ENCODE measurements around the gene ACACA.
A peak's percentile ranks its signal among the peaks of the same experiment; 100 is the strongest.
"Not testable (repeated sequence)": the region's sequence is repeated elsewhere in the genome, so short reads cannot be mapped to it uniquely, and the experiment has no call there.

ACACA gene

DNA sequence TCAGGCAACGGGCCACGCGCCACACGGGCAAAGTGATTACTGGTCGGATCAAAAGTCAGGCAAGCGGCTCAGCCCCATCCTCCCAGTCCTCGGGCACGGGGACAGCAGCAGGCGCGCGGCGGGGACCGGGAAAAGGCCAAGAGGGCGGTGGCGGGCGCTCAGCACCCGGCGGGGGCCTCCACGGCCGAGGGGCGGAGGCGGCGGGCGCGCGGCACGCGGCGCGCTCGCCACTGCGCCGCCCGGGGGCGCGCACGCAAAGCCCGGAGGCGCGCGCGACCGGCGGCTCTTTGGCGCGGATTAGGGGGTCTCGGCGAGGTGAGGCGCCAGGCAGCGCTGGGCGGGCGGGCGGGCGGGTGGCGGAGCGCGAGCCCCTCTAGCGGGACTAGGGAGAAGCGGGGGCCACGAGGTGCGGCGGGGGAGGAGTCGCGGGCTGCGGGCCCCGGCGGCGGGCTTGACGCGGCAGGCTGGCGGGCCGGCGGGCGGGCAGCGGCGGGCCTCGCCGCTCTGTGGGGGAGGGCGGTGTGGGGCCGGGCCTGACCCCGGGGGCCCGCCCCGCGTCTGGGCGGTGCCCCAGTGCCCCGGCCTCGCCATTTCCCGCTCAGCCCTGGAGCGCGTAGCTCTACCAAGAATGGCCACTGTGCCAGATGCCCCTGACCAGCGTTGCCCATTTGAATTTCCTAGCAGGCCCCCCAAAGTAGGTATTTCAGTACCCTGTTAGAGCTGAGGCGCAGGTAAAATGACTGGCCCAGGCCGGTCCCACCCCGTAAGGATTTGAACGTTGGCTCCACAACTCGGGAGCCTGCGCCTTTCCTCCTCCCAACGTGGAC is at the start of gene ACACA, which contains the start of gene TADA2A:
TSS of gene ACACA (minus strand) at position 202 of the 827 bp plus-strand sequence. CDS start 537 bp downstream, outside the sequence.
TSS of gene TADA2A (plus strand) at position 252 of the 827 bp plus-strand sequence. CDS start 4,480 bp downstream, outside the sequence.
- peak; percentile 78 for DNase-seq (ENCODE audit: low read depth)

DNA sequence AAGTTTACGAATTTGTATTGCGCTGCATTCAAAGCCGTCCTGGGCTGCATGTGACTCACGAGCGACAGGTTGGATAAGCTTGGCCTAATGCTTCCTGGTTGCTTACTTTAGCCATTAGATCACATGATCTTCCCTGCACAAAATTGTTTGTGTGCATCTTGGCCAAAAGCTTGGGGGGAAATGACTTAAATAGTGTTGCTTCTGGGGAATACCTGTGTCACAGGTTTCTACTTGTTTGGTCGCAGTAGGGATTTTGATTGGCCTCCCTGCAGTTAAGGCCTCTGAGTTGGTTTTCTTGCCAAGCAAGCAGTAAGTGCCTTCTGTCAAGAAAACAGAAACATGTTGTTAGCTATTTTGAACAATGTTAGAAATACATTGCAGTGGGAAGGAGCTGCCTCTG is 43.5 kb upstream of the ACACA start:
- no peak for DNase-seq (ENCODE audit: low read depth)

GRCh38 chr17:37447641-37448040 is 41.0 kb upstream of the ACACA start:
- no peak for DNase-seq (ENCODE audit: low read depth)

DNA sequence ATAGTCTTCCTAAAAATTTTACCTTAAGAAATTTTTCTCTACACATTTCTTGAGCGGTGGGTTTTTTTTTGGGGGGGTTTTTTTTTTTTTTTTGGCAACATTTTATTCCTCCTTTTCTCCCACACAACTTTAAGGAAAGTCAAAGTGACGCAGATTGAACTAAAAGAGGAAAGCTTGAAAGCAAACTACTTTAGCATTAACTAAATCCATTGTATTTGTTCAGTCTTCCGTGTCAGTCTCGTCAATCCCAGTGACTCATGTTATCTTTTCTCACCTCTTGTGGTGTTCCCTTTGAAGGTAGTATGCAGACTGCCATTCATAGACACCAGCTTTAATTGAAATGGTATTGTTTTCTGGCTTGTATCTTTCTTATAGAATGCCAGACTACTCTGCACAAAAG is 39.4 kb upstream of the ACACA start:
- no peak for DNase-seq (ENCODE audit: low read depth)

- DNase-seq (ENCODE audit: low read depth), result not testable (repeated sequence)
Observed at GRCh38 chr17:37441369-37442014, 34.9 kb upstream of the ACACA start.

DNA sequence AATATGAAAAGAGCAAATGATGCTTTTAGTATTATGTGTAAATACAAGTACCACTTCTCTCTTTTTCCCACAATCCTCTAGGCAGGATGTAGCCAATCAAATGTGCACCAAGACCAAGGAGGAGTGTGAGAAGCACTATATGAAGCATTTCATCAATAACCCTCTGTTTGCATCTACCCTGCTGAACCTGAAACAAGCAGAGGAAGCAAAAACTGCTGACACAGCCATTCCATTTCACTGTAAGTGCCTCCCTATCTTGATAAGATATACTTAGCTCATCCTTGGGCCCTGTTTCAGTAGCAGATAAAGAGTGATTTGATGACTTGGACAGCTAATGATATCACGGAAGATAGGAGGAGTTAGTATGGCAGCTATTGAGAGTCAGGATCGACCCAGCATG is 33.8 kb upstream of the ACACA start:
- DNase-seq (ENCODE audit: low read depth), result no peak

DNA sequence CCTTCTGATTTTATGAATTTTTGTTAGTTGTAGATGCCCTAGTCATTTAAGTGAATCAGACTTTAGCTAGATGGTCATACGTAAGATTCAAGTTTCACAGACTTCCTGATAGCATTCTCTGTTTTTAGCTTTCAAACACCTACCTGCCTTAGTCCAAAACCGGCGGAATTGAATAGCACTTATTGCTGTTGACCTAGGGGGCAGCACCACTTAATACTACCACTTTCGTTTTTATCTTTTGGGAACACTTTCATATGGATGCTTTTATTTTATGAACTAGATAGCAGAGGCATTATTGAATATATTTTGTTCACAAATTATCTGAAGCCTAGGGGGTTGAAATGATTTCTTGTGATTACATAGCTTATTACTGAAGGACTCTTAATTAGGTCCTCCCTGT is 31.5 kb upstream of the ACACA start:
- DNase-seq (ENCODE audit: low read depth), result no peak

DNA sequence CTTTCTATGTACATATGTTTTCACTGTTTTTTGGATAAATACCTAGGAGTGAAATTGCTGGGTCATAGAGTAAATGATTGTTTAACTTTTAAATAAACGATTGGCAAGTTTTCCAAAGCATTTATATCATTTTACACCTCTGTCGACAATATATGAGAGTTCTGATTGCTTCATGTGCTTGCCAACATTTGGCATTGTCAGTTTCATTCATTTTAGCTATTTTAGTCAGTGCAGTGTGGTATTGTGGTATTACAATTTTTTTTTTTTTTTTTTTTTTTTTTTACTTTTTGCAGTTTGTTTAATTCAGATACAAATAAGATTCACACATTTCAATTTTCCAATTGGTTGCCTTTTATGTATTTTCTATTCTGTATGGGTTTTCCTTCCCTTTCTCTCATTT is 26.0 kb upstream of the ACACA start:
- no peak for DNase-seq (ENCODE audit: low read depth)

DNA sequence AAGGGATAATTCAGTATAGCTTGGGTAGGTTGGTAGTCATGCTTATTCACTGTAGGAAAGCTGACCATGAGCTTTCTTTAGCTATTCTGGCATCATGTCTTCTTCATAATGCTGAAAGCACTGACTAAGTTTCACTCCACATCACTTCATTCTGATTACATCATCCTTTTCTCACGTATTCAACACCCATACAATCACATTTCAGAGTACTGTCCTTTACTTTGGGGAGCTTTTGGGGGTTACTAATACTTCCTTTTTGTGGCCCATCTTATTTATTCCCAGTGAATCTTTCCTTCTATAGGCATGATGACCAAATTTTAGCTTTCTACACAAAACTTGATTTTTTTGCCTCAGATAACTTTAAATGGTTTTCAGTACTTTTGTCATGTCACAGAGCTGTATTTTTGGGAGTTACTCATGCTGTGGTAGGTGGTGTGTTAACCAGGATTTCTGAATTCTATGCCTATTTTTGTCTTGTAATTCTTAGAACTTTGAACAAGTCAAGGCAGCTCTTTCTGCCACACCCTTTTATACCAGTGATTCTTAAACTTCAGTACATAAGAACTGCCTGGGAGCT is 23.5 kb upstream of the ACACA start:
- peak; percentile 21 for DNase-seq (ENCODE audit: low read depth)

DNA sequence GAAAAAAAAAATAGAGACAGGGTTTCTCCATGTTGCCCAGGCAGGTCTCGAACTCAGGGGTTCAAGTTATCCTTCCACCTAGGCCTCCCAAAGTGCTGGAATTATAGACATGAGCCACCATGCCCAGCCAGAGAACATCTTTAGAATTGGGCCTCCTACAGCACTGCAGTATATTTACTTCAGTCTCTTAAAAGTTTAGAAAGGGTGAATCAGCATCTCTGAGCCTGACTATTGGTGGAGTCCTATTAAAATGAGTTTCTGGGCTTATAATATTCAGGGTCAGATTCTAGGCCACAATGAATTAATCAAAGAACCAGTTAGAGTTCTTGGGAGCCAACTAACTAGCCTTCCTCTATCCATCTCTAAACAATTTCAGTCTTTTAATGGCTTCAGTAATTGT is 22.8 kb upstream of the ACACA start:
- no peak for DNase-seq (ENCODE audit: low read depth)

DNA sequence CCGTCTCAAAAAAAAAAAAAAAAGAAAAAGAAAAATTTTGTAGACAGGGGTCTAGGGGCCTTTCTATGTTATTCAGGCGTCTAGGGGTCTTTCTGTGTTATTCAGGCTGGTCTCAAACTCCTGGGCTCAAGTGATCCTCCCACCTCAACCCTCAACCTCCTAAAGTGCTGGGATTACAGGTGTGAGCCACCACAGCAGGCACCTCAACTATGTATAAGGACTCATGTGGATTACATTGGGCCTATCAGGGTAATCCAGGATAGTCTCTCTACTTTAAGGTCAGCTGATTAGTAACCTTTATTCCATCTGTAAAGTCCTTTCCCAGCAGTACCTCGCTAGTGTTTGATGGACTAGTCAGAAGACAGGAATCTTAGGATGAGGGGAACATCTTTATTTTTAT is 22.4 kb upstream of the ACACA start:
- DNase-seq (ENCODE audit: low read depth), result no peak

- DNase-seq (ENCODE audit: low read depth), result no peak
Observed at GRCh38 chr17:37425268-37425667, 18.6 kb upstream of the ACACA start.

- no peak for DNase-seq (ENCODE audit: low read depth)
Observed at GRCh38 chr17:37422971-37423625, 16.5 kb upstream of the ACACA start.

DNA sequence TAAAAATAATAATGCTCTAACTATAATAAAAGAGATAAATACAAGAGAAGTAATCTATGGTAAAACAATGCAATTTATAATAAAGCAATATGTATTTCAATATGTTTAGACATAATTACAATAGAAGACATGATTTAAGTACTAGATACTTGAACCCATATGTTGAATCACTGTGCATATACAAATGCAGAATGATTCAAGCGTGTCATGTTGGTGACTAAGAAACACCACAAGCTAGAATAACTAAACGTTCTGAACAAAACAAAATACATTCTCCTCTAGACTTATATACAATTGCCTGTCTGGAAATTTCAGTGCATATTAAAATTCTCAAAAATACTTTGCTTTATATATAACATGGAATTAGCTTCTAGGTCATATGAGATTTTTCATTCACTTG is 11.2 kb upstream of the ACACA start:
- DNase-seq (ENCODE audit: low read depth), result no peak

DNA sequence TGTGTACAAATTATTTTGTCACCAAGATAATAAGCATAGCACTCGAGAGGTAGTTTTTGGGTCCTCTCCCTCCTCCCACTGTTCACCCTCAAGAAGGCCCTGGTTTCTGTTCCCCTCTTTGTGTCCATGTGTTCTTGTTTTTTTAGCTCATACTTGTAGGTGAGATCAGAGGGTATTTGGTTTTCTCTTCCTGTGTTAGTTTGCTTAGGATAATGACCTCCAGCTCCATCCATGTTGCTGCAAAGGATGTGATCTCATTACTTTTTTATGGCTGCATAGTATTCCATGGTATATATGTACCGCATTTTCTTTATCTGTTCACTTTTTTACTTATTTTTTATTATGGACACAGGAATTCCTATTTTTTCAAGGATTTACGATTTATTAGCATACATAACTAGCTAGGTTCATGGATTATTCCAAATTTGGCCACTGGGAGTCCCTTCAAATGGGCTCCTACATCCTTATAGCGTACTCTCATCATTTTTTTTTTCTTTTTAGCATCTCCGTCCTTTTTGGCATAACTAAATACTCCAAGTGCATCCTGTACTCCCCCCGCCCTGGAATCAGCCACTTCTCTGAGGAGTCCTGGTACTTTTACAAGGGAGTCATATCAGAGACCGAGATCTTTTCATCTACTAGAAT is 7.4 kb upstream of the ACACA start:
- no peak for DNase-seq (ENCODE audit: low read depth)

- peak; percentile 75 for DNase-seq (ENCODE audit: low read depth)
Observed at GRCh38 chr17:37410357-37410756, 3.7 kb upstream of the ACACA start.

GRCh38 chr17:37408145-37408479 is 1.5 kb upstream of the ACACA start:
- not testable (repeated sequence) for DNase-seq (ENCODE audit: low read depth)

DNA sequence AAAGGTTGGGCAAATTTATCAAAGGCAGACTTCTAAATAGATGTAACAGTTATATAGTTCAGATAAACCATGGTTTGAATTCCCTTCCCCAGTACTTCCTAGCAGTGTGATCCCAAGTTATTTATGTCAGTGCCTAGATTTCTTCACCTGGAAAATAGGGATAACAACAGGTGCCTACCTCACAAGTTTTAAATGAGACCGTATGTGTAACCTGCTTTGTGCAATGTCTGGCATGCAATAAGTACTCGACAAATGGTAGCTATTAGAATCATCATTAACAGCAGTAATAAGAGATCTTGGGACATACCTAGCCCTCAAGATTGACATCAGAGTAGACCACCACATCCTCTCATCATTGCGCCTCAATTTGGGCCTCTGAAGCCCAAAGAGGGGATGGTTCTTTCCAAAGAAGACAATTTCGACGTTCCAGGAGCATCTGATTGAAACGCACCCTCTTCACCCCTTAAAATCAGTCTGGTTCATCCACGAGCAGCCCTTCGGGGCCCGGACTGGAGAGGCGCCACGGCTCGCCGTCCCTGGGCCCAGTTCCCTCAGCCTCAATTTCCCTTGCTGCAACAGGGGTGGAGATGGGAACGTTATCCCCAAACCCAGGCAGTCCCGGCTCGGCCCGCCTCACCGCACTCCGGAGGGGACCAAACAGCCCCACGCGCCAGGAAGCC is 541 bp downstream of the ACACA start:
- DNase-seq (ENCODE audit: low read depth), result peak; percentile 2

- not testable (repeated sequence) for DNase-seq (ENCODE audit: low read depth)
Observed at GRCh38 chr17:37405522-37405921, 1.1 kb downstream of the ACACA start.

DNA sequence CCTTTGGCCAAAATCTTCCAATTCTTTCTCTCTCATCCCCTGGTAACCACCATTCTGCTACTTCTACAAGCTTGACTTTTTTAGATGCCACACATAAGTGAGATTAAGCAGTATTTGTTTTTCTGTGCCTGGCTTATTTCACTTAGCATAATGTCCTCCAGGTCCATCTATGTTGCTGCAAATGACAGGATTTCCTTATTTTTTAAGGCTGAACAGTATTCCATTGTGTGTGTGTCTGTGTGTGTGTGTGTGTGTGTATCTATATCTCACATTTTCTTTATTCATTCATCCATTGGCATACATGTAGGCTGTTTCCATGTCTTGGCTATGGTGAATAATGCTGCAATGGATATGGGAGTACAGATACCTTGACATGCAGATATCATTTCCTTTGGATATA is 6.1 kb downstream of the ACACA start:
- DNase-seq (ENCODE audit: low read depth), result no peak

DNA sequence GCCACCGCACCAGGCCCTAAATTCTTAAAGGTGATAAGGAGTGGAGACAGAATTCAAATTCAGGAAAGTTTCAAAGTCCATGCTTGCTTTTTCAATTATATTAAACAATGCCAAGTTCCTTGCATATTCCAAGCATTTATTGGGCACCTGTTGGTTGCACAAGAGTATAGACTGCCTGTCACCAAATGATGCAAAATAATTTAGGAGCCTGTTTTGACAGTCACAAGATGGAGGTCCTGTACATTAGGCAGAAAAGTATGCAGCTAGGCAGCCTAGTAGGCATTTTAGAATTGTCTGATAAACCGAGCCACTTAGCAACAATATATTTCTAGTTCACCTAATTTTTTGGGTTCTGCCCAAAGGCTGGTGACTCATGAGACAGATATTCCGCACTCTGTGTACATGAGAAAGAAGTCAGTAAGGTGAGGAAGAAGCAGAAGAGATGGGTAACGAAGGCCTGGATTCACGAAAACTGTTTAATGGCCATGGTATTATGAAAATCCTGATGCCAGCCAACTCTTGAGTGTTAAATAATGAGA is 7.3 kb downstream of the ACACA start:
- DNase-seq (ENCODE audit: low read depth), result no peak
